PFSK-1 (cell line): ENCODE data around the gene KDM6A.

Source experiments
- FOXP2 ChIP-seq: optimal IDR thresholded peaks from 2 replicates; pipeline ENCODE3; 2011; ENCODE audit warnings: borderline replicate concordance, control low read depth, inconsistent platforms; ENCODE audit not compliant: insufficient read depth; ENCODE audit errors: extremely low read length, extremely low read depth
- POLR2AphosphoS5 ChIP-seq: IDR thresholded peaks from 2 replicates; pipeline ENCODE4 v1.6.1; 2012; ENCODE audit warnings: low read depth, mild to moderate bottlenecking, control low read depth, low read length, moderate library complexity
- REST ChIP-seq, 2 experiments: IDR thresholded peaks; 2 replicates each; pipeline versions ENCODE4 v1.6.1 to v1.8.0; 2011 to 2012; ENCODE audit warnings: low read depth in 2 of 2, low read length in 2 of 2, control low read depth in 1 of 2, inconsistent platforms in 1 of 2, mild to moderate bottlenecking in 1 of 2, moderate library complexity in 1 of 2; ENCODE audit not compliant: insufficient read depth in 1 of 2
- SIN3A ChIP-seq: IDR thresholded peaks from 2 replicates; pipeline ENCODE4 v1.6.1; 2012; ENCODE audit warnings: mild to moderate bottlenecking, low read length, moderate library complexity, borderline replicate concordance; ENCODE audit not compliant: insufficient read depth
- TAF1 ChIP-seq: IDR thresholded peaks from 2 replicates; pipeline ENCODE4 v1.6.1; 2012; ENCODE audit warnings: low read length, control low read depth, borderline replicate concordance; ENCODE audit not compliant: insufficient read depth

The KDM6A gene

GRCh38 chrX:44938111-44938510 is 65.1 kb downstream of the KDM6A start:
- TF ChIP-seq REST (IDR thresholded peaks at IDR 0.05; ENCODE audit: insufficient read depth in 1 of 2, low read depth in 2 of 2, low read length in 2 of 2) = no peak
- no peak for TF ChIP-seq SIN3A
- TF ChIP-seq FOXP2 = no peak

GRCh38 chrX:44943007-44943406 is 70.0 kb downstream of the KDM6A start:
- TF ChIP-seq SIN3A = no peak
- TF ChIP-seq REST (IDR thresholded peaks at IDR 0.05; ENCODE audit: insufficient read depth in 1 of 2, low read depth in 2 of 2, low read length in 2 of 2) = no peak
- TF ChIP-seq POLR2AphosphoS5 = no peak
- no peak for TF ChIP-seq FOXP2
- TF ChIP-seq TAF1 = no peak

- no peak for TF ChIP-seq SIN3A
- no peak for TF ChIP-seq POLR2AphosphoS5
- no peak for TF ChIP-seq FOXP2
- TF ChIP-seq TAF1 = no peak
- TF ChIP-seq REST (IDR thresholded peaks at IDR 0.05; ENCODE audit: insufficient read depth in 1 of 2, low read depth in 2 of 2, low read length in 2 of 2) = no peak
Observed at GRCh38 chrX:44944894-44945293, 71.9 kb downstream of the KDM6A start.

GRCh38 chrX:44945736-44946135 is 72.7 kb downstream of the KDM6A start:
- no peak for TF ChIP-seq SIN3A

GRCh38 chrX:44946771-44947170 is 73.8 kb downstream of the KDM6A start:
- no peak for TF ChIP-seq REST (IDR thresholded peaks at IDR 0.05; ENCODE audit: insufficient read depth in 1 of 2, low read depth in 2 of 2, low read length in 2 of 2)
- no peak for TF ChIP-seq FOXP2
- TF ChIP-seq POLR2AphosphoS5 = no peak
- TF ChIP-seq TAF1 = no peak
- TF ChIP-seq SIN3A = no peak

GRCh38 chrX:44947995-44948394 is 75.0 kb downstream of the KDM6A start:
- TF ChIP-seq FOXP2 = no peak
- no peak for TF ChIP-seq TAF1
- no peak for TF ChIP-seq SIN3A
- no peak for TF ChIP-seq POLR2AphosphoS5
- TF ChIP-seq REST (IDR thresholded peaks at IDR 0.05; ENCODE audit: insufficient read depth in 1 of 2, low read depth in 2 of 2, low read length in 2 of 2) = no peak
